GM21723 (cell line): ENCODE data around the gene DCP1B.

Experiments used
- ATAC-seq: cut with Tn5 transposase; IDR thresholded peaks from one replicate; pipeline ENCODE4 v1.9.1; 2021; ENCODE audit warnings: mild to moderate bottlenecking, moderate library complexity; ENCODE audit not compliant: unreplicated experiment

Gene DCP1B

GRCh38 chr12:1920971-1921370 is 83.3 kb downstream of the DCP1B start:
- no peak for ATAC-seq

- ATAC-seq: no peak
Measured at GRCh38 chr12:1920436-1920835, 83.8 kb downstream of the DCP1B start.

GRCh38 chr12:1919763-1920162 is 84.5 kb downstream of the DCP1B start:
- no peak for ATAC-seq

GRCh38 chr12:1919284-1919683 is 85.0 kb downstream of the DCP1B start:
- no peak for ATAC-seq

GRCh38 chr12:1918884-1919236 is 85.4 kb downstream of the DCP1B start:
- ATAC-seq: no peak

GRCh38 chr12:1918081-1918883 is 86.0 kb downstream of the DCP1B start, which contains the start of gene CACNA2D4:
TSS of gene CACNA2D4 (minus strand) at chr12:1918652. CDS start at chr12:1918473, 179 bp downstream.
- no peak for ATAC-seq

GRCh38 chr12:1917172-1918070 is 86.8 kb downstream of the DCP1B start:
- no peak for ATAC-seq

- no peak for ATAC-seq
Measured at GRCh38 chr12:1916371-1917171, 87.7 kb downstream of the DCP1B start.

GRCh38 chr12:1915082-1915968 is 88.9 kb downstream of the DCP1B start:
- ATAC-seq: no peak

- no peak for ATAC-seq
Measured at GRCh38 chr12:1914114-1914911, 89.9 kb downstream of the DCP1B start.

GRCh38 chr12:1913377-1914113 is 90.7 kb downstream of the DCP1B start:
- no peak for ATAC-seq

GRCh38 chr12:1912580-1913376 is 91.5 kb downstream of the DCP1B start:
- no peak for ATAC-seq

GRCh38 chr12:1911598-1912575 is 92.4 kb downstream of the DCP1B start:
- no peak for ATAC-seq

GRCh38 chr12:1910468-1910867 is 93.8 kb downstream of the DCP1B start:
- no peak for ATAC-seq

GRCh38 chr12:1908758-1909157 is 95.5 kb downstream of the DCP1B start:
- ATAC-seq: no peak
